ENCODE results near the gene MAPKAP1.

GRCh38 chr9:125730168-125730567 is 23.2 kb upstream of the MAPKAP1 start:
- TF ChIP-seq POLR2A (IDR thresholded peaks at IDR 0.05; ENCODE audit: extremely low read depth, insufficient read length): no peak
- no peak for TF ChIP-seq CTCF (IDR thresholded peaks at IDR 0.05; ENCODE audit: low read depth, low read length)
- no peak for TF ChIP-seq MAX (IDR thresholded peaks at IDR 0.05; ENCODE audit: low read depth, low read length)
- TF ChIP-seq MYC (IDR thresholded peaks at IDR 0.05; ENCODE audit: low read depth, low read length): no peak

Measured in NB4 (cell line).